ENCODE results near the gene P2RY2.

DNA sequence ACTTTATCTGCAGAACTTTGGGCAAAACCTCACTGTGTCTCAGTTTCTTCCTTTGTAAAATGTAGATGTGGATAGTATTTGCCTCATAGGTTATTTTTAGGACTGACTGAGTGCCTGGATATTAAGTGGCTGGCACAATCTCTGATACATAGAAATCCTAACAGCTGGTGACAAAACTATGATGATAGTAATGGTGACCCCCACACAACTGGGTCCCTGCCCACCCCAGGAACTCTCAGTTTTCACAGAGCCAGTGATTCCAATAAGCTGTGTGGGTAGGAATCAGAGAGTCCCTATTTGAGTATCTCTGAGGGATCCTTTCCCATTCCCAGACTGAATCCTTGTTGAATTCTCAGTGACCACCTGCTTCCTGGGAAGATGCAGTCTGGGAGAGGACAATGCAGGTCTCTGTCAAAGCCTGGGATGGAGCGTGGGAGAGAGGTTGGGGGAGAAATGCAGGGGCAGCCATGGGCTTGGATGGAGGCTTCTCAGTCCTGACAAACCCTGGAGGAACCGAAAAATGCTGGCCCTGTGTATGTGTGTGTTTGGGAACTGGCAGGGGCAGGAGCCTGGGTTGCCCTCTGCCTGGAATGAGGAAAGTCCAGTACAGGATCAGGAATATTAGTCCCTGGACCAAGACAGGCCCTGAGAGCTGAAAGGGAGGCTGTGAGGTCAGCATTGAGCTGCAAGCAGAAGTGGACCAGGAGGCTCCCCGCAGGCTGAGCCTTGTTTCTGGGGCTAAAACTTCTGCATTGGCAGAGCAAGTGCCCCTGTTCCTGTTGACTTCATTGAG is 48.0 kb downstream of the P2RY2 start:
- TF ChIP-seq POLR2AphosphoS5 (IDR thresholded peaks at IDR 0.05; ENCODE audit: control insufficient read depth, insufficient read depth, low read depth, low read length): no peak
- no peak for TF ChIP-seq ZC3H11A (IDR thresholded peaks at IDR 0.05; ENCODE audit: low read depth, low read length)
- TF ChIP-seq SMAD4 (CRISPR knock-in tag; conservative IDR thresholded peaks at IDR 0.05): no peak
- TF ChIP-seq EZH2 (IDR thresholded peaks at IDR 0.05; ENCODE audit: borderline replicate concordance, low read depth, low read length): no peak
- TF ChIP-seq, protein P1, sequence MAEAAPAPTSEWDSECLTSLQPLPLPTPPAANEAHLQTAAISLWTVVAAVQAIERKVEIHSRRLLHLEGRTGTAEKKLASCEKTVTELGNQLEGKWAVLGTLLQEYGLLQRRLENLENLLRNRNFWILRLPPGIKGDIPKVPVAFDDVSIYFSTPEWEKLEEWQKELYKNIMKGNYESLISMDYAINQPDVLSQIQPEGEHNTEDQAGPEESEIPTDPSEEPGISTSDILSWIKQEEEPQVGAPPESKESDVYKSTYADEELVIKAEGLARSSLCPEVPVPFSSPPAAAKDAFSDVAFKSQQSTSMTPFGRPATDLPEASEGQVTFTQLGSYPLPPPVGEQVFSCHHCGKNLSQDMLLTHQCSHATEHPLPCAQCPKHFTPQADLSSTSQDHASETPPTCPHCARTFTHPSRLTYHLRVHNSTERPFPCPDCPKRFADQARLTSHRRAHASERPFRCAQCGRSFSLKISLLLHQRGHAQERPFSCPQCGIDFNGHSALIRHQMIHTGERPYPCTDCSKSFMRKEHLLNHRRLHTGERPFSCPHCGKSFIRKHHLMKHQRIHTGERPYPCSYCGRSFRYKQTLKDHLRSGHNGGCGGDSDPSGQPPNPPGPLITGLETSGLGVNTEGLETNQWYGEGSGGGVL (CRISPR knock-in tag; IDR thresholded peaks at IDR 0.05): no peak
- TF ChIP-seq, protein P2, sequence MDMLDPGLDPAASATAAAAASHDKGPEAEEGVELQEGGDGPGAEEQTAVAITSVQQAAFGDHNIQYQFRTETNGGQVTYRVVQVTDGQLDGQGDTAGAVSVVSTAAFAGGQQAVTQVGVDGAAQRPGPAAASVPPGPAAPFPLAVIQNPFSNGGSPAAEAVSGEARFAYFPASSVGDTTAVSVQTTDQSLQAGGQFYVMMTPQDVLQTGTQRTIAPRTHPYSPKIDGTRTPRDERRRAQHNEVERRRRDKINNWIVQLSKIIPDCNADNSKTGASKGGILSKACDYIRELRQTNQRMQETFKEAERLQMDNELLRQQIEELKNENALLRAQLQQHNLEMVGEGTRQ (CRISPR knock-in tag; IDR thresholded peaks at IDR 0.05): no peak
- TF ChIP-seq, protein P3, sequence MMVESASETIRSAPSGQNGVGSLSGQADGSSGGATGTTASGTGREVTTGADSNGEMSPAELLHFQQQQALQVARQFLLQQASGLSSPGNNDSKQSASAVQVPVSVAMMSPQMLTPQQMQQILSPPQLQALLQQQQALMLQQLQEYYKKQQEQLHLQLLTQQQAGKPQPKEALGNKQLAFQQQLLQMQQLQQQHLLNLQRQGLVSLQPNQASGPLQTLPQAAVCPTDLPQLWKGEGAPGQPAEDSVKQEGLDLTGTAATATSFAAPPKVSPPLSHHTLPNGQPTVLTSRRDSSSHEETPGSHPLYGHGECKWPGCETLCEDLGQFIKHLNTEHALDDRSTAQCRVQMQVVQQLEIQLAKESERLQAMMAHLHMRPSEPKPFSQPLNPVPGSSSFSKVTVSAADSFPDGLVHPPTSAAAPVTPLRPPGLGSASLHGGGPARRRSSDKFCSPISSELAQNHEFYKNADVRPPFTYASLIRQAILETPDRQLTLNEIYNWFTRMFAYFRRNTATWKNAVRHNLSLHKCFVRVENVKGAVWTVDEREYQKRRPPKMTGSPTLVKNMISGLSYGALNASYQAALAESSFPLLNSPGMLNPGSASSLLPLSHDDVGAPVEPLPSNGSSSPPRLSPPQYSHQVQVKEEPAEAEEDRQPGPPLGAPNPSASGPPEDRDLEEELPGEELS (CRISPR knock-in tag; IDR thresholded peaks at IDR 0.05; ENCODE audit: borderline replicate concordance): no peak
- TF ChIP-seq, protein P4, sequence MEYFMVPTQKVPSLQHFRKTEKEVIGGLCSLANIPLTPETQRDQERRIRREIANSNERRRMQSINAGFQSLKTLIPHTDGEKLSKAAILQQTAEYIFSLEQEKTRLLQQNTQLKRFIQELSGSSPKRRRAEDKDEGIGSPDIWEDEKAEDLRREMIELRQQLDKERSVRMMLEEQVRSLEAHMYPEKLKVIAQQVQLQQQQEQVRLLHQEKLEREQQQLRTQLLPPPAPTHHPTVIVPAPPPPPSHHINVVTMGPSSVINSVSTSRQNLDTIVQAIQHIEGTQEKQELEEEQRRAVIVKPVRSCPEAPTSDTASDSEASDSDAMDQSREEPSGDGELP (CRISPR knock-in tag; IDR thresholded peaks at IDR 0.05; ENCODE audit: borderline replicate concordance): no peak
- no peak for TF ChIP-seq NFXL1 (CRISPR knock-in tag; IDR thresholded peaks at IDR 0.05)
- TF ChIP-seq TOE1 (IDR thresholded peaks at IDR 0.05; ENCODE audit: borderline replicate concordance): no peak
- TF ChIP-seq TOE1 (CRISPR knock-in tag; IDR thresholded peaks at IDR 0.05; ENCODE audit: borderline replicate concordance, low read depth): no peak
- TF ChIP-seq, protein P5, sequence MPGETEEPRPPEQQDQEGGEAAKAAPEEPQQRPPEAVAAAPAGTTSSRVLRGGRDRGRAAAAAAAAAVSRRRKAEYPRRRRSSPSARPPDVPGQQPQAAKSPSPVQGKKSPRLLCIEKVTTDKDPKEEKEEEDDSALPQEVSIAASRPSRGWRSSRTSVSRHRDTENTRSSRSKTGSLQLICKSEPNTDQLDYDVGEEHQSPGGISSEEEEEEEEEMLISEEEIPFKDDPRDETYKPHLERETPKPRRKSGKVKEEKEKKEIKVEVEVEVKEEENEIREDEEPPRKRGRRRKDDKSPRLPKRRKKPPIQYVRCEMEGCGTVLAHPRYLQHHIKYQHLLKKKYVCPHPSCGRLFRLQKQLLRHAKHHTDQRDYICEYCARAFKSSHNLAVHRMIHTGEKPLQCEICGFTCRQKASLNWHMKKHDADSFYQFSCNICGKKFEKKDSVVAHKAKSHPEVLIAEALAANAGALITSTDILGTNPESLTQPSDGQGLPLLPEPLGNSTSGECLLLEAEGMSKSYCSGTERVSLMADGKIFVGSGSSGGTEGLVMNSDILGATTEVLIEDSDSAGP (CRISPR knock-in tag; IDR thresholded peaks at IDR 0.05): no peak
- TF ChIP-seq, protein P6, sequence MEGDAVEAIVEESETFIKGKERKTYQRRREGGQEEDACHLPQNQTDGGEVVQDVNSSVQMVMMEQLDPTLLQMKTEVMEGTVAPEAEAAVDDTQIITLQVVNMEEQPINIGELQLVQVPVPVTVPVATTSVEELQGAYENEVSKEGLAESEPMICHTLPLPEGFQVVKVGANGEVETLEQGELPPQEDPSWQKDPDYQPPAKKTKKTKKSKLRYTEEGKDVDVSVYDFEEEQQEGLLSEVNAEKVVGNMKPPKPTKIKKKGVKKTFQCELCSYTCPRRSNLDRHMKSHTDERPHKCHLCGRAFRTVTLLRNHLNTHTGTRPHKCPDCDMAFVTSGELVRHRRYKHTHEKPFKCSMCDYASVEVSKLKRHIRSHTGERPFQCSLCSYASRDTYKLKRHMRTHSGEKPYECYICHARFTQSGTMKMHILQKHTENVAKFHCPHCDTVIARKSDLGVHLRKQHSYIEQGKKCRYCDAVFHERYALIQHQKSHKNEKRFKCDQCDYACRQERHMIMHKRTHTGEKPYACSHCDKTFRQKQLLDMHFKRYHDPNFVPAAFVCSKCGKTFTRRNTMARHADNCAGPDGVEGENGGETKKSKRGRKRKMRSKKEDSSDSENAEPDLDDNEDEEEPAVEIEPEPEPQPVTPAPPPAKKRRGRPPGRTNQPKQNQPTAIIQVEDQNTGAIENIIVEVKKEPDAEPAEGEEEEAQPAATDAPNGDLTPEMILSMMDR (IDR thresholded peaks at IDR 0.05 in 2 of 3, conservative IDR thresholded peaks at IDR 0.05 in 1 of 3; ENCODE audit: insufficient read depth in 2 of 3, low read depth in 1 of 3, low read length in 3 of 3): no peak
- TF ChIP-seq, protein P7, sequence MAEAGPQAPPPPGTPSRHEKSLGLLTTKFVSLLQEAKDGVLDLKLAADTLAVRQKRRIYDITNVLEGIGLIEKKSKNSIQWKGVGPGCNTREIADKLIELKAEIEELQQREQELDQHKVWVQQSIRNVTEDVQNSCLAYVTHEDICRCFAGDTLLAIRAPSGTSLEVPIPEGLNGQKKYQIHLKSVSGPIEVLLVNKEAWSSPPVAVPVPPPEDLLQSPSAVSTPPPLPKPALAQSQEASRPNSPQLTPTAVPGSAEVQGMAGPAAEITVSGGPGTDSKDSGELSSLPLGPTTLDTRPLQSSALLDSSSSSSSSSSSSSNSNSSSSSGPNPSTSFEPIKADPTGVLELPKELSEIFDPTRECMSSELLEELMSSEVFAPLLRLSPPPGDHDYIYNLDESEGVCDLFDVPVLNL (CRISPR knock-in tag; IDR thresholded peaks at IDR 0.05; ENCODE audit: low read depth): no peak
- no peak for TF ChIP-seq U2AF1 (optimal IDR thresholded peaks at IDR 0.05; ENCODE audit: low read depth, low read length)

All from K562 (cell line).